Naive thymus-derived CD4-positive, alpha-beta T cell (primary cell): ENCODE results near the gene HS6ST3. TPM values are rescaled to one million over a fixed set of nuclear protein-coding genes. Genes with fewer than 3 reads are reported as not detected.

ENCODE experiments used
- ATAC-seq: fragments of 150-1000 bp; cut with Tn5 transposase; 2 replicates; pipeline ENCODE4 v1.10.0; 2021; ENCODE audit warnings: mild to moderate bottlenecking, moderate library complexity
- CTCF ChIA-PET: fragments of 350-600 bp; sonication (Branson Sonifier 250); formaldehyde crosslinking; loops from one replicate; lab custom pipeline; 2021; ENCODE audit warnings: antibody characterized with exemption; lab: Charles Lee
- POLR2A ChIA-PET: fragments of 350-600 bp; sonication (Branson Sonifier 250); formaldehyde crosslinking; loops from one replicate; lab custom pipeline; 2021; ENCODE audit warnings: antibody characterized with exemption, inconsistent platforms; lab: Charles Lee
- DNase-seq, 9 donors: peaks; one replicate each; pipeline versions ENCODE4 v3.0.0 to v3.0.0-alpha.2; 2020 to 2022; ENCODE audit warnings: mixed read lengths in 1 of 9
- H3K27ac ChIP-seq: one replicate; pipeline ENCODE4 v1.7.0; 2013; ENCODE audit warnings: mild to moderate bottlenecking, low read depth, low read length, moderate library complexity
- H3K27me3 ChIP-seq, 2 donors: one replicate each; pipeline ENCODE4 v1.7.0; 2013; ENCODE audit warnings: low read length in 2 of 2, mild to moderate bottlenecking in 2 of 2, moderate library complexity in 2 of 2; ENCODE audit not compliant: control insufficient read depth in 2 of 2, insufficient read depth in 2 of 2
- H3K36me3 ChIP-seq, 3 experiments: 1 replicate in 2 of 3; 2 replicates in 1 of 3; pipeline ENCODE4 v1.7.0; 2013; ENCODE audit warnings: low read length in 3 of 3, mild to moderate bottlenecking in 3 of 3, moderate library complexity in 1 of 3; ENCODE audit not compliant: insufficient read depth in 3 of 3, control insufficient read depth in 2 of 3
- H3K4me1 ChIP-seq, 2 donors: one replicate each; pipeline ENCODE4 v1.7.0; 2013; ENCODE audit warnings: low read length in 2 of 2, mild to moderate bottlenecking in 2 of 2, moderate library complexity in 1 of 2; ENCODE audit not compliant: control insufficient read depth in 2 of 2, insufficient read depth in 2 of 2
- H3K4me3 ChIP-seq: 2 replicates; pipeline ENCODE4 v1.7.0; 2013; ENCODE audit warnings: mild to moderate bottlenecking, low read length
- H3K9me3 ChIP-seq, 3 experiments: 1 replicate in 2 of 3; 2 replicates in 1 of 3; pipeline ENCODE4 v1.7.0; 2013; ENCODE audit warnings: low read length in 3 of 3; ENCODE audit not compliant: control insufficient read depth in 2 of 3
- H3K27ac Mint-ChIP-seq, 9 donors: one replicate each; pipeline ENCODE4 v1.8.0; 2020 to 2022; ENCODE audit warnings: mixed read lengths in 9 of 9, mild to moderate bottlenecking in 8 of 9, moderate library complexity in 5 of 9, inconsistent platforms in 2 of 9
- H3K27me3 Mint-ChIP-seq, 5 donors: one replicate each; pipeline ENCODE4 v1.8.0; 2021 to 2022; ENCODE audit warnings: mixed read lengths in 5 of 5, mild to moderate bottlenecking in 1 of 5
- H3K36me3 Mint-ChIP-seq, 5 donors: one replicate each; pipeline ENCODE4 v1.8.0; 2020 to 2022; ENCODE audit warnings: mixed read lengths in 5 of 5, mild to moderate bottlenecking in 3 of 5, inconsistent platforms in 1 of 5
- H3K4me1 Mint-ChIP-seq, 7 donors: one replicate each; pipeline ENCODE4 v1.8.0; 2020 to 2022; ENCODE audit warnings: mixed read lengths in 7 of 7, mild to moderate bottlenecking in 3 of 7, inconsistent platforms in 1 of 7
- H3K4me3 Mint-ChIP-seq, 10 donors: one replicate each; pipeline ENCODE4 v1.8.0; 2020 to 2022; ENCODE audit warnings: mild to moderate bottlenecking in 10 of 10, mixed read lengths in 10 of 10, moderate library complexity in 6 of 10, inconsistent platforms in 2 of 10
- H3K9me3 Mint-ChIP-seq, 11 donors: one replicate each; pipeline ENCODE4 v1.8.0; 2020 to 2022; ENCODE audit warnings: mixed read lengths in 11 of 11, mild to moderate bottlenecking in 4 of 11, inconsistent platforms in 1 of 11, moderate library complexity in 1 of 11
- intact Hi-C, 2 donors: fragments of 100-400 bp; cut with micrococcal nuclease; formaldehyde crosslinking; loops; one replicate each; pipeline ENCODE4 v1.15.1; 2023
- polyA plus RNA-seq, 2 donors: library from polyadenylated mRNA; unstranded; fragments of 300-500 nt; fragmentation: Illumina TruSeq; gene quantifications; one replicate each; pipeline ENCODE4 v1.2.3, GENCODE V29; 2021
- total RNA-seq, 6 experiments: library from RNA in 5 of 6; stranded (reverse) in 5 of 6; gene quantifications; 1 replicate in 5 of 6; 2 replicates in 1 of 6; pipeline ENCODE4 v1.2.3 and lab custom pipeline; 2021 to 2026

The HS6ST3 gene
- total and polyA plus RNA-seq, 7 experiments from 2014 or later: not detected

- H3K27me3 ChIP-seq: peaks cover 0 to 10% of the 10 kb centered on the region in 2 donors
- peaks cover 53 to 68% (median 63%) of the 10 kb centered on the region in 5 donors for H3K27me3 Mint-ChIP-seq
Observed at GRCh38 chr13:96090240-96091101, 564 bp downstream of the HS6ST3 start.

GRCh38 chr13:96091164-96092117 is 1.5 kb downstream of the HS6ST3 start:
- H3K4me3 ChIP-seq: no peak overlapping the region
- DNase-seq (no peak), ATAC-seq (no peak)
- H3K9me3 Mint-ChIP-seq: peaks cover 0 to 16% (median 2%) of the 10 kb centered on the region in 11 donors
- H3K36me3 Mint-ChIP-seq: peaks cover 0 to 3% (median 0%) of the 10 kb centered on the region in 5 donors
- peaks cover 0 to 21% (median 3%) of the 10 kb centered on the region in 7 donors for H3K4me1 Mint-ChIP-seq
- no peak overlapping the region for H3K27ac Mint-ChIP-seq
- H3K27ac ChIP-seq: no peak overlapping the region
- no peaks in the 10 kb centered on the region for H3K36me3 ChIP-seq
- CTCF ChIA-PET: no interaction called here
- POLR2A ChIA-PET: no interaction called here
- no peaks in the 10 kb centered on the region for H3K4me1 ChIP-seq
- peaks cover 53 to 68% (median 55%) of the 10 kb centered on the region in 5 donors for H3K27me3 Mint-ChIP-seq
- intact Hi-C loops: no loop called here
- H3K27me3 ChIP-seq: peaks cover 0 to 10% of the 10 kb centered on the region in 2 donors
- no peaks in the 10 kb centered on the region for H3K9me3 ChIP-seq
- peak overlapping the region in 3 of 10 donors; percentile 4 to 66 (median 36) for H3K4me3 Mint-ChIP-seq

More at GRCh38 chr13:96090240-96091101, 564 bp downstream of the HS6ST3 start:
- H3K4me1 ChIP-seq: no peaks in the 10 kb centered on the region
- no peak for DNase-seq
- intact Hi-C loops: no loop called here
- H3K36me3 ChIP-seq: no peaks in the 10 kb centered on the region
- H3K4me3 Mint-ChIP-seq: no peak overlapping the region
- no peak overlapping the region for H3K4me3 ChIP-seq
- POLR2A ChIA-PET: no interaction called here
- H3K27ac Mint-ChIP-seq: no peak overlapping the region
- peaks cover 0 to 21% (median 3%) of the 10 kb centered on the region in 7 donors for H3K4me1 Mint-ChIP-seq
- H3K27ac ChIP-seq: no peak overlapping the region
- CTCF ChIA-PET: no interaction called here
- H3K9me3 Mint-ChIP-seq: peaks cover 0 to 16% (median 5%) of the 10 kb centered on the region in 11 donors
- no peaks in the 10 kb centered on the region for H3K9me3 ChIP-seq
- H3K36me3 Mint-ChIP-seq: peaks cover 0 to 8% (median 0%) of the 10 kb centered on the region in 5 donors
- no peak for ATAC-seq

GRCh38 chr13:96093296-96094006 is 3.5 kb downstream of the HS6ST3 start:
- Histone ChIP-seq H3K27me3 (peaks cover 0 to 6% of the 10 kb centered on the region in 2 donors), H3K27ac (no peak overlapping the region), H3K4me1 (no peaks in the 10 kb centered on the region), H3K9me3 (no peaks in the 10 kb centered on the region), H3K4me3 (no peak overlapping the region), H3K36me3 (no peaks in the 10 kb centered on the region)
- Mint-ChIP-seq H3K4me3 (no peak overlapping the region), H3K4me1 (peaks cover 0 to 21% (median 3%) of the 10 kb centered on the region in 7 donors), H3K36me3 (peaks cover 0 to 3% (median 0%) of the 10 kb centered on the region in 5 donors), H3K27me3 (peaks cover 37 to 58% (median 43%) of the 10 kb centered on the region in 5 donors), H3K27ac (no peak overlapping the region), H3K9me3 (peaks cover 0 to 19% (median 3%) of the 10 kb centered on the region in 11 donors)
- no peak for DNase-seq
- ChIA-PET POLR2A (no interaction called here), CTCF (no interaction called here)
- ATAC-seq: no peak
- intact Hi-C loops: no loop called here

- Mint-ChIP-seq H3K36me3 (no peaks in the 10 kb centered on the region), H3K27ac (no peak overlapping the region), H3K4me1 (no peaks in the 10 kb centered on the region), H3K27me3 (peaks cover 0 to 17% (median 11%) of the 10 kb centered on the region in 5 donors), H3K4me3 (no peak overlapping the region), H3K9me3 (peaks cover 0 to 16% (median 5%) of the 10 kb centered on the region in 11 donors)
- no peak for DNase-seq
- Histone ChIP-seq H3K27me3 (no peaks in the 10 kb centered on the region), H3K36me3 (no peaks in the 10 kb centered on the region), H3K9me3 (no peaks in the 10 kb centered on the region), H3K4me1 (no peaks in the 10 kb centered on the region), H3K27ac (no peak overlapping the region), H3K4me3 (no peak overlapping the region)
- no peak for ATAC-seq
- CTCF ChIA-PET: no interaction called here
- intact Hi-C loops: no loop called here
- POLR2A ChIA-PET: no interaction called here
Observed at GRCh38 chr13:96100457-96101220, 10.7 kb downstream of the HS6ST3 start.

- Histone ChIP-seq H3K9me3 (peaks cover 0 to 6% (median 0%) of the 10 kb centered on the region in 3 experiments), H3K27me3 (no peaks in the 10 kb centered on the region), H3K36me3 (no peaks in the 10 kb centered on the region), H3K27ac (no peak overlapping the region), H3K4me1 (no peaks in the 10 kb centered on the region), H3K4me3 (no peak overlapping the region)
- ATAC-seq (no peak), DNase-seq (no peak)
- Mint-ChIP-seq H3K27me3 (peaks cover 0 to 17% (median 6%) of the 10 kb centered on the region in 5 donors), H3K27ac (no peak overlapping the region), H3K4me1 (no peaks in the 10 kb centered on the region), H3K36me3 (peaks cover 0 to 4% (median 0%) of the 10 kb centered on the region in 5 donors), H3K9me3 (peaks cover 8 to 42% (median 23%) of the 10 kb centered on the region in 11 donors), H3K4me3 (no peak overlapping the region)
- ChIA-PET POLR2A (no interaction called here), CTCF (no interaction called here)
- intact Hi-C loops: no loop called here
Observed at GRCh38 chr13:96104516-96104915, 14.6 kb downstream of the HS6ST3 start.
